NOMO-1 treated with dmso at 0.1 percent for 144 hours (cell line): ENCODE measurements around the gene HIRA.

Experiments
- DNase-seq: peaks from one replicate; lab custom pipeline; 2025; ENCODE audit not compliant: unreplicated experiment; lab: John Stamatoyannopoulos, UW

Gene HIRA

GRCh38 chr22:19410941-19411689 is 20.4 kb downstream of the HIRA start:
- DNase-seq: no peak

- DNase-seq: no peak
These were observed 23.6 kb downstream of the HIRA start for GRCh38 chr22:19407649-19408606.

GRCh38 chr22:19406846-19407245 is 24.7 kb downstream of the HIRA start:
- no peak for DNase-seq

- no peak for DNase-seq
These were observed 25.2 kb downstream of the HIRA start for GRCh38 chr22:19406281-19406811.

- no peak for DNase-seq
These were observed 25.9 kb downstream of the HIRA start for GRCh38 chr22:19405652-19406051.

GRCh38 chr22:19405133-19405532 is 26.4 kb downstream of the HIRA start:
- DNase-seq: no peak

- no peak for DNase-seq
These were observed 26.9 kb downstream of the HIRA start for GRCh38 chr22:19404676-19405075.

- DNase-seq: no peak
These were observed 28.8 kb downstream of the HIRA start for GRCh38 chr22:19402642-19403191.

- DNase-seq: no peak
These were observed 30.1 kb downstream of the HIRA start for GRCh38 chr22:19401483-19401882.

GRCh38 chr22:19400881-19401280 is 30.7 kb downstream of the HIRA start:
- DNase-seq: no peak

GRCh38 chr22:19398652-19399051 is 32.9 kb downstream of the HIRA start:
- DNase-seq: no peak

- no peak for DNase-seq
These were observed 33.3 kb downstream of the HIRA start for GRCh38 chr22:19398206-19398605.

- DNase-seq: no peak
These were observed 33.8 kb downstream of the HIRA start for GRCh38 chr22:19397734-19398104.

GRCh38 chr22:19396934-19397733 is 34.4 kb downstream of the HIRA start:
- no peak for DNase-seq

GRCh38 chr22:19396561-19396933 is 35.0 kb downstream of the HIRA start:
- no peak for DNase-seq

- no peak for DNase-seq
These were observed 36.3 kb downstream of the HIRA start for GRCh38 chr22:19395276-19395675.

- no peak for DNase-seq
These were observed 37.1 kb downstream of the HIRA start for GRCh38 chr22:19394274-19395050.

- no peak for DNase-seq
These were observed 37.8 kb downstream of the HIRA start for GRCh38 chr22:19393704-19394103.

- no peak for DNase-seq
These were observed 44.0 kb downstream of the HIRA start for GRCh38 chr22:19387575-19387974.

GRCh38 chr22:19387038-19387437 is 44.5 kb downstream of the HIRA start:
- no peak for DNase-seq
